ENCODE measurements around the gene NPBWR2. TPM values are rescaled to one million over a fixed set of nuclear protein-coding genes. Genes with fewer than 3 reads are reported as not detected.

The NPBWR2 gene
- total and polyA plus RNA-seq, 2 donors (not counting 3 experiments of a cell fraction or from before 2014, with no cell fraction given) = not detected

DNA sequence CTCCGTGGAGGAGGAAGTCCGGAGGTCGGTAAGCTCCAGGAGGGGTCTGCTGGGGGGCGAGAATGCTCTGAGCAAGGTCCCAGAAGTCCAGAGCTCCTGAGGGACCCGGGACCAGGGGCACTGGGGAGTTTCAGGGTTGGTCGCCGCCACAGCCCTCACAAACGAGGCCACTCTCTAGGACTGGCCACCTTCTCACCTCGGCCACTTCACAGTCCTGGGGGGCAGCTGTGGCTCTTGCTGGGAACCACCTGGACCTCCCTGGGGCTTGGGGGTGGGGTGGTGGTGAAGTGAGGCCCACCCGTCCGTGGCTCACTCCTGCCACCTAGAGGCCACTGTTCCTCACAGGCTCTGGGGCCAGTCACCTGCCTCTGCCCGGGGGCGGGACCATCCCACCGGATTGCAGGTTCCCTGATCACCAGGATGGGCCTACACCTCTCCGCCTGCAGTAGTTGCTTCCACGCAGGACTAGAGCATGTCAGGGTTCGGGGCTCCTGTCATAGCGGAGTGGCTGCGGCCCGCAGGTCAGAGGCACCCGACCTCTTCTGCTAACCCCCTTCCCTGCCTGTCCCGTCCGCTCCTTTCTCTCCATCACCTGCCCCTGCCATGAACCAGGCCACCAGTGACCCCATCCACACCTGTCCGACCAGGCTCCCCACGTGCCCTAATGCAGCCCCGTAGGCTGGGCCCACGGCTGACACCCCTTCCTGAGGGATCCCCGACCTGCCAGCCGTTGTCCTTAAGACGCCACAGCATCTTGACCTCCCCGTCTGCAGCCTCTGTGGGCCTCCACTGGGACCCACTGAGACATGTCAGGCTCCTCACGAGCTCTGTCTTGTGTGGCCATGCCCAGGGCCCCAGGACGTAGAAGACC is 49.5 kb downstream of the NPBWR2 start:
- intact Hi-C loops (cut with micrococcal nuclease) = loop anchor here (1.0 to 10.0 kb wide), 5 partner anchors 19 to 519 kb away; partner anchors contain the start of genes DNAJC5, PRPF6 and UCKL1
- peak overlapping the region; percentile 59 for H2AFZ ChIP-seq (ENCODE audit: low read depth, low read length)
- H3K27me3 ChIP-seq (ENCODE audit: control insufficient read depth in 2 of 2, insufficient read depth in 2 of 2, low read length in 2 of 2) = no peaks in the 10 kb centered on the region
- no peaks in the 10 kb centered on the region for H3K36me3 ChIP-seq (ENCODE audit: control insufficient read depth in 2 of 2, extremely low read depth in 1 of 2, insufficient read depth in 2 of 2, low read length in 2 of 2)
- peak; percentile 90 for FAIRE-seq
- DNase-seq (ENCODE audit: low read depth, low spot score) = peak; percentile 79
- POLR2A ChIA-PET = interaction anchor here (0.7 to 1.9 kb wide), 4 partner anchors 11 to 77 kb away, joined by 3 to 9 read pairs (median 4); no protein-coding TSS in a partner anchor
- CTCF ChIA-PET = interaction anchor here (0.6 to 15.2 kb wide), 18 partner anchors 9 to 749 kb away, joined by 3 to 412 read pairs (median 5); partner anchors contain the start of genes C20orf204, OPRL1, PRPF6 and PTK6
- BruUV-seq (replicated peaks) = no TSS peak
- peak; percentile 81 to 94 for TF ChIP-seq CTCF (IDR thresholded peaks at IDR 0.05; ENCODE audit: extremely low read depth in 1 of 2, insufficient read depth in 1 of 2, low read depth in 1 of 2, low read length in 2 of 2)
- TF ChIP-seq POLR2AphosphoS5 (IDR thresholded peaks at IDR 0.05; ENCODE audit: insufficient read depth, low read depth, low read length) = no peak
- peak; percentile 41 for TF ChIP-seq POLR2A (IDR thresholded peaks at IDR 0.05; ENCODE audit: low read depth, low read length)
- no peak for TF ChIP-seq MAX (IDR thresholded peaks at IDR 0.05; ENCODE audit: insufficient read depth, insufficient read length)
- no peaks in the 10 kb centered on the region for H3K9me1 ChIP-seq (replicated peaks; ENCODE audit: control insufficient read depth, extremely low read depth, insufficient read depth, low read length)
- H3K4me1 ChIP-seq (ENCODE audit: control insufficient read depth, extremely low read depth, insufficient read depth, low read length) = peaks cover 55% of the 10 kb centered on the region
- no peaks in the 10 kb centered on the region for H3K79me2 ChIP-seq (ENCODE audit: control insufficient read depth, insufficient read depth, low read length)
- no peak overlapping the region for H3K4me3 ChIP-seq (replicated peaks in 1 of 3; ENCODE audit: insufficient read depth in 1 of 3, low read depth in 1 of 3, low read length in 3 of 3)
- dilution Hi-C loops (cut with MboI; ENCODE audit: extremely low pct_ligation_motif_present, low sequenced_read_pairs) = no loop called here
- no peak overlapping the region for H3K4me2 ChIP-seq (ENCODE audit: insufficient read depth, low read length)
- no peak overlapping the region for H3K9ac ChIP-seq (replicated peaks; ENCODE audit: extremely low read depth, insufficient read depth, low read length)
- H3K27ac ChIP-seq (ENCODE audit: insufficient read depth, low read depth, low read length) = peak overlapping the region; percentile 40
- H3K9me3 ChIP-seq (replicated peaks; ENCODE audit: control insufficient read depth, insufficient read depth, low read length) = no peaks in the 10 kb centered on the region
- H4K20me1 ChIP-seq (replicated peaks; ENCODE audit: control insufficient read depth, extremely low read depth, insufficient read depth, low read length) = no peaks in the 10 kb centered on the region
